Activated CD4-positive, alpha-beta T cell treated with anti-CD3 and anti-CD28 coated beads, Interleukin-2, amount 10 ng/mL, durations not matched to agents 7 days and 5 days (primary cell): ENCODE measurements around the gene SPDYE4. TPM values are rescaled to one million over a fixed set of nuclear protein-coding genes. Genes with fewer than 3 reads are reported as not detected.

ENCODE experiments used
- CTCF ChIA-PET: fragments of 350-600 bp; sonication (Branson Sonifier 250); formaldehyde crosslinking; loops from one replicate; lab custom pipeline; 2021; ENCODE audit warnings: antibody characterized with exemption; lab: Charles Lee
- POLR2A ChIA-PET: fragments of 350-600 bp; sonication (Branson Sonifier 250); formaldehyde crosslinking; loops from one replicate; lab custom pipeline; 2021; ENCODE audit warnings: antibody characterized with exemption; lab: Charles Lee
- DNase-seq: peaks from one replicate; pipeline ENCODE4 v3.0.0-alpha.2; 2020
- H3K27ac Mint-ChIP-seq: one replicate; pipeline ENCODE4 v1.8.0; 2021; ENCODE audit warnings: mild to moderate bottlenecking, moderate library complexity, mixed read lengths
- H3K27me3 Mint-ChIP-seq: one replicate; pipeline ENCODE4 v1.8.0; 2021; ENCODE audit warnings: mixed read lengths
- H3K36me3 Mint-ChIP-seq: one replicate; pipeline ENCODE4 v1.8.0; 2021; ENCODE audit warnings: low read depth, mixed read lengths
- H3K4me1 Mint-ChIP-seq: one replicate; pipeline ENCODE4 v1.8.0; 2021; ENCODE audit warnings: mixed read lengths
- H3K4me3 Mint-ChIP-seq: one replicate; pipeline ENCODE4 v1.8.0; 2021; ENCODE audit warnings: mild to moderate bottlenecking, moderate library complexity, mixed read lengths
- H3K9me3 Mint-ChIP-seq: one replicate; pipeline ENCODE4 v1.8.0; 2021; ENCODE audit warnings: mixed read lengths
- total RNA-seq, 2 experiments: library from RNA; stranded (reverse); gene quantifications; one replicate each; pipeline ENCODE4 v1.2.3, GENCODE V29; 2021

SPDYE4 gene
- total RNA-seq, 2 experiments from 2014 or later: not detected

- Mint-ChIP-seq H3K36me3 (no peaks in the 10 kb centered on the region), H3K9me3 (no peaks in the 10 kb centered on the region), H3K4me1 (no peaks in the 10 kb centered on the region), H3K4me3 (no peak overlapping the region), H3K27me3 (peaks cover 2% of the 10 kb centered on the region), H3K27ac (no peak overlapping the region)
- no peak for DNase-seq
- CTCF ChIA-PET: no interaction called here
- POLR2A ChIA-PET: no interaction called here
Observed at GRCh38 chr17:8711291-8711690, 47.1 kb downstream of the SPDYE4 start.

- POLR2A ChIA-PET: no interaction called here
- Mint-ChIP-seq H3K36me3 (no peaks in the 10 kb centered on the region), H3K9me3 (no peaks in the 10 kb centered on the region), H3K27ac (no peak overlapping the region), H3K4me3 (no peak overlapping the region), H3K4me1 (no peaks in the 10 kb centered on the region), H3K27me3 (peaks cover 4% of the 10 kb centered on the region)
- CTCF ChIA-PET: no interaction called here
- no peak for DNase-seq
Observed at GRCh38 chr17:8710813-8711212, 47.5 kb downstream of the SPDYE4 start.

DNA sequence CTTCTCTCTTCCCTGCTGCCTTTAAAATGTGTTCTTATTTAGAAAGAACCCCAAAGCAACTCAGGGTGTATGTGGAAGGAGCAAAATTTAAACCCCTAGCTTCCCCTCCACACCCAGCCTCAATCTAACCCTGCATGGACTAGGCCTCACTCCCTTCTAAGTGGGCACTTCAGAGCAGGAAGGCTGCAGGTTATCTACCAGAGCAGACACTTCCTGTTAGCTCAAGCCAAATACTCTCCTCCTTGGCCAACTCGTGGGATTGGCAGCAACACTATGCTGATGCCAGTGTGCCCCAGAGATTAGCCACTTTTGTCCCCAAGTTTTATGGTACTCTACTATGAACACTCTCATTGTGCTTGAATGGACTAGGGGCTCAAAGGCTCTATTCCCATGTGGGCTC is 49.3 kb downstream of the SPDYE4 start:
- Mint-ChIP-seq H3K27me3 (peaks cover 6% of the 10 kb centered on the region), H3K36me3 (no peaks in the 10 kb centered on the region), H3K4me3 (no peak overlapping the region), H3K27ac (no peak overlapping the region), H3K9me3 (no peaks in the 10 kb centered on the region), H3K4me1 (no peaks in the 10 kb centered on the region)
- ChIA-PET POLR2A (no interaction called here), CTCF (interaction anchor here (1.1 kb wide), 1 partner anchor 38 kb away, joined by 3 read pairs; no protein-coding TSS in a partner anchor)
- DNase-seq: no peak

DNA sequence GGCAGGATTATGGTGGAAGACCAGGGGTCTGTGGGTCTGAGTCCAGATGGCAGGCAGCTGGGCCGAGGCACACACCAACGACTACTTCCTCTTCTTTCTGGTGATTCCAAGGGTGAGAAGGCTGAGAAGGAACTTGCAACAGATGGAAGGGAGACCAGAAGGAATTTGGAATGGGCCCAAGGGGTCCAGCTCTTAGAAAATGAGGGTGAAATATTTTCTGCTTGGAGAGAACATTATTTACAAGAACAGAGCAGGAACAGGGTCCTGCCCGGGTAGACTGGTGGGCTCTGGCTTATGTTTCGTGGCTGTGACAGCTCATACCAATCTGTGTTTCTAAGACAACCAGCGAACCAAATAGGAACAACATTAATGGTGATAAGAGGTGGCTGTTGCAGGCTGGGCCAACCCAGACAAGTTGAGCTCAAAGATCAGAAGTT is 50.3 kb downstream of the SPDYE4 start:
- Mint-ChIP-seq H3K4me1 (no peaks in the 10 kb centered on the region), H3K4me3 (no peak overlapping the region), H3K27me3 (peaks cover 10% of the 10 kb centered on the region), H3K9me3 (no peaks in the 10 kb centered on the region), H3K27ac (no peak overlapping the region), H3K36me3 (no peaks in the 10 kb centered on the region)
- DNase-seq: no peak
- ChIA-PET POLR2A (no interaction called here), CTCF (interaction anchor here (1.1 kb wide), 1 partner anchor 39 kb away, joined by 3 read pairs; no protein-coding TSS in a partner anchor)

DNA sequence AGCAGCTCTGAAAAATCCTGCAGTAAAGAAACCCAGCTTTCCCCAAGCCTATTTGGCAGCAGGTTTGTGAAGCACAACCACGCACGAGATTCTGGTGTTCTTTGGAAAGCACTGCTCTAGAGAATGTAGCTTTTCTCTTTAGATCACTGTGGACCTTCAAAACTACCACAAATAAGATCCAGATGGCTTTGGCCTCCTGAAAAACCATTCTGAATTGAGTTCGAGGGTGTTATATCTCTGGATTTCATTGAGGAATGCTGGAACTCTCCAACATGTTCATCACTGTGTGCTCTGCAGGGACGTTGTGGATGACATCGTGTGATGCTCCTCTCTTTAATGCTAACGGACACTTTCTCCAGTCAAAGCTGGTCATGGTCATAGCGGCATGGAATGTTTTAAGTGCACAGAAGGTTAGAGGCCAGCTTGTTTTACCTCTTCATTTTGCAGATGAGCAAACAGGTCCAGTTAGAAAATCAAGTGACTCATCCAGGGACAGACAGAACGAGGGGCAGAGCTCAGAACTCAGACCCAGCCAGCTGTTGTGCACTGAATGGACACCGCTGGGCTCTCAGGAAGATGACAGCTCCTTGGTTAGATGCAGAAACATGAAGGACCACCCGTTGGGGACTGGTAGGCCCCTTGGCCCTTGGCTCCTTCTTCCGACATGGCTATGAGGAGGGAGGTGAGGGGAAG is 50.9 kb downstream of the SPDYE4 start:
- Mint-ChIP-seq H3K27me3 (peaks cover 10% of the 10 kb centered on the region), H3K4me3 (no peak overlapping the region), H3K4me1 (no peaks in the 10 kb centered on the region), H3K27ac (no peak overlapping the region), H3K36me3 (no peaks in the 10 kb centered on the region), H3K9me3 (no peaks in the 10 kb centered on the region)
- no peak for DNase-seq
- ChIA-PET CTCF (no interaction called here), POLR2A (no interaction called here)

DNA sequence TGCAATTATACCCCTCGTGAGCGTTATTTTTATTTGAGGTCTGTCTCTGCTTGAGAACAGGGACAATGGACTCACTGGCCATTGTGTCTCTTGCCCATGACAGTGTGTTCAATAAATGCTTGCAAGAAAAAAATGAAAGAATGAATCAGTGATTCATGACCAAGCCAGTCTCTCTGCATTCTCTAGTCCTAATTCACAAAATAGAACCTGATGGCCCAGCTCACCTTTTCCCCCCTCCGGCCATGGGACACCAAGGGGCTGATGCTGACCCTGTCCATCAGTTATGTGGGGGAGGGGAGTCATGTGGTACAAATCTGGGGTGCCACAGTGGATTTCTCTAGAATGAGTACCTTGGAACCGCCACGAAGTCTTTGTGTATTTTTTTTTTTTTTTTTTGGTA is 51.9 kb downstream of the SPDYE4 start:
- no peak for DNase-seq
- no peaks in the 10 kb centered on the region for H3K4me1 Mint-ChIP-seq
- H3K27me3 Mint-ChIP-seq: peaks cover 10% of the 10 kb centered on the region
- CTCF ChIA-PET: no interaction called here
- no peaks in the 10 kb centered on the region for H3K36me3 Mint-ChIP-seq
- no peak overlapping the region for H3K27ac Mint-ChIP-seq
- POLR2A ChIA-PET: no interaction called here
- H3K9me3 Mint-ChIP-seq: no peaks in the 10 kb centered on the region
- H3K4me3 Mint-ChIP-seq: no peak overlapping the region

DNA sequence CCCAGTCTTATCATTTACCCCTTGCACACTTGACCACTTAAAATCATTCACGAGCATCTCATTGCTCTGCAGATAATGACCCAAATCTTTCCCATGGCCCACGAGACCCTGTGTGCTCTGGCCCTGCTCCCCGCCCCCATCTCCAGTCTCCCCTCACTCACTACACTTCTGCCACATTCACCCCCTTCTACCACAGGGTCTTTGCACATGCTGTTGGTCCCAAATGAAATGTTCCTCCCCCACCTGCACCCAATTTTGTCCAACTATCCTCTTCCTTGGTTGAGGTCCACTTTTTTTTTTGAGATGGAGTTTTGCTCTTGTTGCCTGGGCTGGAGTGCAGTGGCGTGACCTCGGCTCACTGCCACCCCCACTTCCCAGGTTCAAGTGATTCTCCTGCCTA is 52.9 kb downstream of the SPDYE4 start:
- Mint-ChIP-seq H3K4me1 (no peaks in the 10 kb centered on the region), H3K27ac (no peak overlapping the region)

GRCh38 chr17:8703001-8703400 is 55.3 kb downstream of the SPDYE4 start:
- H3K36me3 Mint-ChIP-seq: no peaks in the 10 kb centered on the region
- H3K4me1 Mint-ChIP-seq: no peaks in the 10 kb centered on the region
- peaks cover 10% of the 10 kb centered on the region for H3K27me3 Mint-ChIP-seq
- H3K4me3 Mint-ChIP-seq: no peak overlapping the region
- no peak overlapping the region for H3K27ac Mint-ChIP-seq
- DNase-seq: no peak
- no peaks in the 10 kb centered on the region for H3K9me3 Mint-ChIP-seq
- ChIA-PET POLR2A (no interaction called here), CTCF (no interaction called here)

More for the DNA sequence above, 52.9 kb downstream of the SPDYE4 start:
- Mint-ChIP-seq H3K4me3 (no peak overlapping the region), H3K27me3 (peaks cover 10% of the 10 kb centered on the region), H3K36me3 (no peaks in the 10 kb centered on the region), H3K9me3 (no peaks in the 10 kb centered on the region)
- ChIA-PET POLR2A (no interaction called here), CTCF (no interaction called here)
- no peak for DNase-seq

DNA sequence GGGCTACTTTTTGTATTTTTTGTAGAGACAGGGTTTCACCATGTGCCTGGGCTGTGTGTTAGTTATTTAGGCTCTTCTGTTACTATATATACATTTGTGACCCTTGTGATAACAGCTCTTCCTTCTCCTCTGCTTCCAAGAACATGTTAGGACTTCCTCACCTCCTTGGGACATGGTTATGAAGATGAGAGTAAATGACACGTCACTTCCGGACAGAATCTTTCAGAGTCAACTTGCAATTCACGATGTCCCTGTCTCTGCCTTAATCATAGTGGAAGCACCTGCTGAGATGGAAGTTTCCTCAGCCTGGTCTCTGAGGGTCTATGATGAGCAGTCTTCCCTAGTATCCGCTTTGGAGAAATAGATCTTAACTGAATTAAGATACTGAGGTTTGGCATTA is 56.6 kb downstream of the SPDYE4 start:
- no peaks in the 10 kb centered on the region for H3K36me3 Mint-ChIP-seq
- CTCF ChIA-PET: no interaction called here
- H3K4me3 Mint-ChIP-seq: no peak overlapping the region
- no peaks in the 10 kb centered on the region for H3K4me1 Mint-ChIP-seq
- DNase-seq: no peak
- H3K9me3 Mint-ChIP-seq: no peaks in the 10 kb centered on the region
- H3K27ac Mint-ChIP-seq: no peak overlapping the region
- H3K27me3 Mint-ChIP-seq: peaks cover 10% of the 10 kb centered on the region
- POLR2A ChIA-PET: no interaction called here

GRCh38 chr17:8701221-8701620 is 57.1 kb downstream of the SPDYE4 start:
- DNase-seq: no peak
- Mint-ChIP-seq H3K36me3 (no peaks in the 10 kb centered on the region), H3K4me3 (no peak overlapping the region), H3K27ac (no peak overlapping the region), H3K9me3 (no peaks in the 10 kb centered on the region), H3K4me1 (no peaks in the 10 kb centered on the region), H3K27me3 (peaks cover 10% of the 10 kb centered on the region)
- ChIA-PET POLR2A (no interaction called here), CTCF (no interaction called here)

Other genes starting within 250 kb of the SPDYE4 start
- gene MYH10, start 127.8 kb downstream of the SPDYE4 start, total RNA-seq: 10 to 100 TPM in 1 of 2 experiments, 1 to 10 TPM in 1; 8.3 to 10.3 TPM
- gene CCDC42, start 13.7 kb downstream of the SPDYE4 start, total RNA-seq: under 1 TPM in 1 of 2 experiments, not detected in 1; 0.25 TPM
- 1 to 10 TPM in 1 of 2 experiments, under 1 TPM in 1; 0.71 to 1.4 TPM for gene MFSD6L, start 40.8 kb upstream of the SPDYE4 start, total RNA-seq
- gene PIK3R6, start 109.1 kb upstream of the SPDYE4 start, total RNA-seq: 1 to 10 TPM; 6.2 to 7.1 TPM
- 10 to 100 TPM; 73.4 to 77.6 TPM for gene PIK3R5, start 207.2 kb upstream of the SPDYE4 start, total RNA-seq